Ecto neural progenitor cell (in vitro differentiated cells): ENCODE data around the gene SOX6.
"Not testable (repeated sequence)": the region's sequence is repeated elsewhere in the genome, so short reads cannot be mapped to it uniquely, and the experiment has no call there.

ENCODE experiments used
- DNase-seq: peaks from one replicate; pipeline ENCODE4 v3.0.0-alpha.2; 2018; ENCODE audit warnings: low spot score

The SOX6 gene

DNA sequence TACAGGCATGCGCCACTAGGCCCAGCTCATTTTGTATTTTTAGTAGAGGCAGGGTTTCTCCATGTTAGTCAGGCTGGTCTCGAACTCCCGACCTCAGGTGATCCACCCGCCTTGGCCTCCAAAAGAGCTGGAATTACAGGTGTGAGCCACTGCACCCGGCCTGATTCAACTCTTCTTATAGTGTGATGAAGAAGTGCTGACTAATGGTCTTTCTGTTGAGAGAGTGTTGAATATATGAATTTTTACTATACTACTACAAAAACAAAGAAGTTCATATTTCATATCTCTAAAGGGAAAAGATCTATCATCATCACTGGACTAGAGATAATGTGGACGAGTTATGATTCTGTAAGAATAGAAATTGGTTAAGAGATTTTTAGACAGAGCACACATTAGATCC, 320.1 kb downstream of the SOX6 start:
- DNase-seq: no peak

DNA sequence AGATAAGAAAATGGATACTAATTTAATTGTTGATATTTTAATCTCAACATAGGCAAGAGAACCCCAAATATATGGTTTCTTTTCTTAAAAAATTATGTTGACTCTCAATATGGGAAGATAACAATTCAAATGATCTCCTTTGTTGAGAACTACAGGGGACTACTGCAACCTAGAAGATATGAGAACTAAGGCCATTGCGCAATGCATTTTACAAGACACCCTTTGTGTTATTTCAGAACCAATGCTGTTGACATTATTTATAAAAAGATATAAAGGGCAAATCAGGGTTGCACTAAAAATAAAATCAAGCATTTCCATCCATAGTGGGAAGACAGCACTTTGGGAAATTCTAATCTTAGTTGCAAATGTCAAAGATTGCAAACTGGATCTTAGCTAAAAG, 322.3 kb downstream of the SOX6 start:
- no peak for DNase-seq

DNA sequence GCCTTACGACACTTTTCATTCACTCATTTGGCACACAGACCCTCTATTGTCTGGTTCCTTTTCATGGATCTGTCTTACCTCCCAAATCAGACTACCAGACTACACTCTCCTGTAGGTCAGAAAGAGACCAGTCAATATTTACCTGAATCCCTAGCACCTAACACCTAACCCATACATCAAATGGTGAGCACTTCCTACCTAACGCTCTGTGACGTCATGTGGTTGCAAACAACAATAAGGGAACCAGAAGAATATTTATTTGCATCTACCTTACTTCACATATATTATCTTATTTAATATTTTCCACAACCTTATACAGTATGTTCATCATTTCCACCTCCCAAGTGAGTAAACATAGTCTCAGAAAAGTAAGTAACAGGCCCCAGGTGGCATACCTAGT, 323.4 kb downstream of the SOX6 start:
- no peak for DNase-seq

DNA sequence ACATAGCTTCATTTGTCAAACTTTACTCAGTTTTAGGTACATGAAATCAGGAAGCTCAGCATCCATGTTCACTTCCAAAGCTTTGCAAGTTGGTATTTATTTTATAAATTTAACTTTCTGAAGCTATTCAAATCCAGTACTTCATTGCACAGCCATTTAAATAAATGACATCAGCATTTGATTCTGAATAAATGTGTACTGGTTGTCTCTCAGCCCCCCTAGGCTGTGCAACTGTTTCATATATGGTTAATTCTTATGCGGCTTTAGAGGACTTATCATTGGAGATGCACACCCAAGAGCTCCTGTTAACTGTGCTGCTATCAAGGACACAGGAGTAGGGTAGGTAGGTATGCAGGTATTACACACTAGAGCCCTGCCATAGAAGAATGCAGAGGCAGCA, 325.1 kb downstream of the SOX6 start:
- DNase-seq: no peak

DNA sequence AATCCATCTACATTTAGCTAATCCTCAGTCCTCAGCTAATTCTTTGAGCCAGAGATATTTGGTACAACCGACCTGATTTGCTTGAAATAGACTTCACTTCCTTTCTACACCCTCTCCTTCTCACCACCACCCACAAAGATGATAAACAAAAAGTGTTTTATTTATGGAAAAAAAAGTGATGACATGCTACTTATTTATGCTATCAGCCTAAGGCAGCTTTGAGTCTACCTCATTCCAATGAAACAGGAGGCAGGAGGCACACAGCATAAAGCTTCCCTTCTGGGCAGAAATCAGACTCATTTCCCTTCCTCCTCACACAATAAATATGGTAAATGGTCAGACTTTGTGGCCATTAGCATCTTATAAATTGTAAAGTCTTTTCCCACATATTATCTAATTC, 325.7 kb downstream of the SOX6 start:
- no peak for DNase-seq

DNA sequence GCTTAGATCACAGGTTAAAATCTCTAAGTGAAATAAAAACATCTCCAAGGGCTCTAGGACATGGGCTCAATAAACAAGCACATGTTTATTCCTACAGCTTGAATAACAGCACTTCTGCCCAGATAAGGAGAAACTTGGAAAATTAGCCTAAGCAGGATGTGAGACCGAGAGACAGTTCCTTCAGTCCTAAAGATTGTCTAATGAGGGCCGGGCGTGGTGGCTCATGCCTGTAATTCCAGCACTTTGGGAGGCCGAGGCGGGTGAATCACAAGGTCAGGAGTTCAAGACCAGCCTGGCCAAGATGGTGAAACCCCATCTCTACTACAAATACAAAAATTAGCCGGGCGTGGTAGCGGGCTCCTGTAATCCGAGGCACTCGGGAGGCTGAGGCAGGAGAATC, 327.2 kb downstream of the SOX6 start:
- not testable (repeated sequence) for DNase-seq

DNA sequence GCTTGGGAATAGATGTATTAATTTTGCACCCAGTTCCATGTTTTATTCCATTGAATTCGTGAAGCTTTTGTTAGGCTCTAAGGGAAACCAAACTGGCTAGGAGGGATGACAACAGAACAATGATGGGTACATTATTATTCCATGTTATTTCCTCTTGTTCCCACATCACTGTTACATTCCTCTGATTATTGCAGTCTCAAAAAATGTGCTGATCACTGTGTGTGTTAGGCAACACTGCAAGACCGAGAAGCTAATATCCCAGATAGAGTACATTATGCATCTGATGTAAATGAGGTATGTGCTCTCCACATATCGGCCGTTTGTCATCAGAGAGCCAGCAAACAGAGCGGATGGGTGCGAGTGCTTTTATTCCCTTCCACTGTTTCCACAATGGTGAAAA, 327.9 kb downstream of the SOX6 start:
- no peak for DNase-seq

DNA sequence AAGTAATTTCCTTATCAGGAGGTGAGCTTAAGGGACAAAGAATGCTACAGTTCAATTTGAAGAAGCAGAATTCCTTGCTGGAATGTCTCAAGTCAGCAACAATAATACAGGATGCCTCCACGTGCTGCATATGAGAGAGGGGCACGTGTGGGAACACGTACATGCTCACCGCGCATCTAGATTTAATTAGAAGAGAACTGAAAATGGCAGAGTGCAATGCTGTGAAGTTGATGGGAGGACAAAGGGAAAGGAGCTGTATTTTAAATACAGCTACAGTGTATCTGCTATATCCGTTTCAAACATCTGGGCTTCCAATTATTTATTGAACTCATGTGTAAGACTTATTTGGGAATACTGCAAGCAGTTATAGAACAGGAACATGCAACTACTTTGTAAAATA, 328.7 kb downstream of the SOX6 start:
- DNase-seq: no peak

DNA sequence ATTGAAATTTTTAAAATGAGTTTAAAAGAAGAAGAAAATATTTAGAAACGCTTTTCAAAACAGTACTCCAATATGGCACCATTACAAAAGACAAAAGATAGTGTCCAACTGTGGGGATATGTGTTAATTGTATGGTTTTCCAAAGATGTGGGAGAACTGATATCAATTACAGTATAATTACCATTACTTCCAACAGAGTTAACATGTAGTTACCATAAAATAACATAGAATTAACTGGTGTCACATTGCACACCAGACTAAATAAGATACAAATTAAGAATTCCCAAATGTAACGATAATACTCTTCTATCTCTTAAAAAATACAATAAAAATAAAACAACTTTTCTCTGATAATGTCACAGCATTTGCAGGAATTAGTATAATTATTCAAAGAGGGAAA, 329.5 kb downstream of the SOX6 start:
- no peak for DNase-seq

DNA sequence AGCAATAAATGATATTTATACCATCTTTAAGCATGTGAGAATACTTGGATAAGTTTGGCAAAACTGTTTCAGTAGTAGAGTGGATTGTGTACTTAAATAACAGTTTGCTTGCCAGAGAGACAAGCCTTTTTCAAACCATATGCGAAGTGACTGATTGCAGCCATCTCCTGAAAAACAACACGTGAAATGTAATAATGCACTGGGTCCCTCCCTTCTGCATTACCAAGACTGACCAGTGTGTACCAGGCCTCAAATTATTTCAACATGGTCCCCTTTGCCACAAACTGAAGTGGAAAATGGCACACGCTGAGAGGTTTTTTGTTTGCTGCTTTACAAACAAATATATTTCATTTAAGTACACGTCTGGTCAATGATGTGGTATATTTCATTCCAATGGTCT, 337.4 kb downstream of the SOX6 start:
- DNase-seq: no peak

DNA sequence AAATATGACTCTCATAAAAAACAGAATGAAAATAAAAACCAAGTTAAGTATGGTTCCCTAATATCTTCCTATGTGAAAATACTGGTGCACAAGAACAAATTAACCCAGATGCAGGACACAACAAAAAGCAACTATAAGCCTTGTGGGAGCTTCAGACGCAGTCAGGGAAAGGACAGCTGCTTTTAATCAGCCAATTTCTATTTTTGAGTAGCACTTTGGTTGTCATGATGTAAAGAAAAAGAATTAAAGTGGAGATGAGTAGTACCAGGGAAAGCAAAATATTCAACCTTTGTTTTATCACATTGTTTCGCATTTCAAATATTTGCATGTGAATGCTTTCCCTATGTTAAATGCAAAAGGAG, 339.9 kb downstream of the SOX6 start:
- DNase-seq: no peak

DNA sequence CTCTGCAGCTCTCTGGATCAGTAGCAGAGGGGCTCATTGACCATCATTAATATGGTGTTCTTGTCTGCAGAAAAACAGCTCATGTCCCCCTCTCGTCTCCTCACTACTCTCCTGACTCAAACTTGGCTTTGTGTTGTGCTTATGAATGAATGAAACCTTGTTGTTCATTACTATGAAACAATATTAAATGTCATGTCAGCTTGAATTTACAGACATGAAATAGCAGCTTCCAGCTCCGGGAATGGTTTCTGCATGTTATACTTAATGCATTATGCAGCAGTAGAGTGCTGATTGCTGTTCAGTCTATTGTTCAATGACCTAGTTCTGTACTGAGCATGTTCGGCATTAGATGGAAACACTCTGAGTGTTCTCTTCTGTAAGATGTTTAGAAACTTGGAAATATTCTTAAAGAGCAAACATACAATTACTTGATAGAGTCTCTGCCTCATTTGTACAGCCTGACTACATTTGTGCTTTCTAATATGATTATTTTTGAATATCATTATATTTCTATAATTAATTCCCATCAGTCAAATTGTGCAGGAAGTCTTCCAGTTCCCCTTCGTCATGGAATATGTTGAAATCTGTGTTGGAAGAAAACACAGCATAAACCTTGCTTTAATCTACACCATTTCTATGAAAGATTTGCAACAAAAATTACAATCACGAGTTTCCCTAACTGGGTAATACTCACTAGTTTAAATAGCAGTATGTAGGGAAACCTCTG, 340.4 kb downstream of the SOX6 start:
- no peak for DNase-seq

DNA sequence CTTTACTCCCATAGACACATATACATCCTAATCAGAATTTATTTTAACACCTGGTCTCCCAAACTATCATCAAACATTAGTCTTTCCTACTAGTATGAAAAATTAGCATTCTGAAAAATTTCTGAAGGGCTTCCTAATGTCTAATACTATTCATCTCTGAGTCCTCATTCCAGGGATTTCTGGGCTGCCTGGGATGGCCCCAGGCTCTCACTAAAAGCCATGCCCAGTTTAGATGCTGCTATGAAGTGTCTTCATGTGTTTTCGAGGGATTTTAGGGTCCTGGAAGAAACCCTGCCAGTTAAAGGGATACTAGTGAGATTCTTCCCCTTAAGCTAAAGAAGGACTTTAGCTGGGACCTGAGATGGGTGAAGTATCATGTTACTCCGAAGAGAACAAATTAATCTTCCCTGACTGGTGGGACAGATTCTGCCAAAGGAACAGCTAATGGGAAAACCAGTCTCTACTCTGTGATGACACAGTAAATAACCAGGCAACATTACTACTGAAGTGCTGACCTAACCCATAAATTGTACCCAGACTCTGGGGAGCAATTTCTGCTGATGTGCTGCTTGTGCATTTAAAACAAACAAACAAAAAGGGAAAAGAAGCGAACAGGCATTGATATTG, 342.6 kb downstream of the SOX6 start:
- DNase-seq: no peak

DNA sequence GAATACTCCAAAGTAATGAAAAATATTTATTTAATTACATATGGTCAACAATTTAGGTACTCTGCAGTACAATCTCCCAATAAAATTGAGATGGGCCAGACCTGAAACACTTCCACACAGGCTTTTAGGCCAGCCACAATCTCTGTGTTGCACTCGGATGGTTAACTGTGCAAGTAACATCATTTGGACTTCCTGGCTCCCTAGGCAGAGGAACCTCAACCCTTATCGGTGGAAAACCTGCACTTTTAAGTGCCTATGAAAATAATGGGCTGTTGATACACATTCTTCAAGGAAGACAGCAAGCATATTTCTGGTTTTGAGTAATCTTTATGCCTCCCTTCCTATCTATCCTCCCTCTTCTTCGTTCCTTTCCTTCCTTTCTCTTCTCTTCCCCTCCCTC, 343.1 kb downstream of the SOX6 start:
- DNase-seq: no peak

DNA sequence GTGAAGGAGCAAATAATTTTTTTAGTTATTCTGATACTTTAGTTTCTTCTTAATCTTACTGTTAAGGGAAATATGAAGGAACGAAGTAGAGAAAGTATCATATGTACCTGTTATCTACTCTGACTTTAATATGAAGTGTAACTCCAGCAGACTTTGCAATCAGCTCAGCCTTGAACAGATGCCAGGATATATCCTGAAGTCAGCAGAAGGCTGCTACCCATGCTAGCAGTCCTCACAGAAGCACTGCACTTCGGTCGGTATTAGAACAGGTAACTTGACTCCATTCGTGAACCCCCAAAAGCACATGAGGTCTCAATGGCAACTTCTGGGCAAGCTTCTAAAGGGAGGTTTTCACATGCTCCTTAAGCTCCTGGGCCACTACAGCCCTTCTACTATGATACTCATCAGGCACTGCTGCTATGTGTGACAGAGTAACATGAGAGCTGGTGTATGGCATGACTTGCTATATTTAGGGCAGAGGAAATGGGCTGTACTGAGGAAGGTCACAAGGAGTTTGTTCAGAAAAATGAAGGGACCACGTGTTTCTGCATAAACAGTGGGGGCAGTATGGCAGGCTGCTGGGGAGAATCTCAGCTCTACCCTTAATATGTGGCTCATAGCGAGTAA, 344.1 kb downstream of the SOX6 start:
- no peak for DNase-seq

DNA sequence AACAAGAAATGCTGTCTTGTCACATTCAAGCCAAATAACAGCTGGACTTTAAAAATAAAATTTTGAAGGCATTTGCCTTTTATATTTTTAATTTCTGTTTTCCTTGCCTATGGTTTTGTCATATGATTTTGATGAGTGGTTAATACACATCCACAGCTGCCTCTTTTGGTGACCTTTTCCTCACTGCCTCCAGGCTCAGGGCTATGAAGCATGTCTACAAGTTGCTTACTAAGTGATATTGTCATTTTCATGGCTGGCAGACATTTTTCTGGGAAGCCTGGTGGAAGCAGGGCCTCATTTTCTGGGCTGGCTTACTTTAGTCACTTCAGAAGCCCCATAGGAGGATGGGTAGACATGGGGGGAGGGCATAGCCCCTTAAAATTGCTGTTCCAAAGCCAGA, 344.9 kb downstream of the SOX6 start:
- DNase-seq: no peak

DNA sequence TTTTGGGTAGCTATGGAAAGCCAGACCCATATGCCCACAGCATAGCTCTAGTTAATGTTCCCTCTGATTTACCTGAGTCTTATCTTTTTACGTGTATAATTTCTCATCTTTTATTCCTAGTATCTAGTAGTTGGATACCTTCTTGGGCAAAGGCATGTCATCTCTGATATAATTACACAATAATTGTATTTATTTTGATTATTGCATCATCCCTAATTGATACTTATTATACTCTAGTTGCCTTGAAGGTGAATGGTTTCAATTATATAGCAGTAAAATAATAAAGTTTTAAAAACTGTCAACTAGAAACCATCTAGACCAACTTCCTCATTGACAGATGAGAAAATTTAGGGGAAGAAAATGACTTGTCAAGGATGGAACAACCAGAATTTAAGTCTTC, 347.3 kb downstream of the SOX6 start:
- DNase-seq: no peak

DNA sequence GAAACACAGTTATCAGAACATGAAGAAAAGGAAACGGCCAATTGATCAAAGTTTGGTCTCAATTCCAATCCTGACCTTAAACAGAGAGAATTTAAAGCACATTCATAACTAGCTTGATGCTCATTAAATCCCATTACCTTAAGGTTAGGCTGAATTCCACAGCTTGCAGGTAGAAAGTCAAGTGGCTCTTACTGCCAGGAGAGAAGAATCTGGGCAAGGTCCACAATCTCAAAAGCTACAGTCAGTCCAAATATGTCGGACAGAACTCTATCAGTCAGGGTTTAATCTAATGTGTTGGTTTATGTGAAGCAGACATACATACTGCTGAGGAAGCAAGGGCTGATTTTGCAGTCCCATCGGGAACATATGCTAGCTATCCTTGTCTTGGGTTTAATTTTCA, 348.8 kb downstream of the SOX6 start:
- no peak for DNase-seq

DNA sequence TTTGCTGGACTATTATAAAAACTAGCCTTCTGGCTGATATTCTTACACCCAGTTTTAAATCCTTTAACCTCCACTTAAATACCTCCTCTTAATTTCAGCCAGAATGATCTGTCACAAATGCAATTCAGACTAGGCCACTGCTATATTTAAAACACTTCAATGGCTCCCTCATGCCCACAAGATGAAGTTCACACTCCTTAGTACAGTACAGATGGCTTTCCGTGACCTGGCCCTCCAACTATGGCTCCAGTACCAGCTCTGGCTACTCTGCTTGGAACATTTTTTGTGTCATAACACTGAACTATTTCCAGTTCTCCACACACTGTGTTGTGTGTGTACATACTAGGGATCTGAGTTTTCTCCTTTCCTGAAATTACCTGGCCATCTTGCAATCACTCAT, 353.4 kb downstream of the SOX6 start:
- DNase-seq: no peak

DNA sequence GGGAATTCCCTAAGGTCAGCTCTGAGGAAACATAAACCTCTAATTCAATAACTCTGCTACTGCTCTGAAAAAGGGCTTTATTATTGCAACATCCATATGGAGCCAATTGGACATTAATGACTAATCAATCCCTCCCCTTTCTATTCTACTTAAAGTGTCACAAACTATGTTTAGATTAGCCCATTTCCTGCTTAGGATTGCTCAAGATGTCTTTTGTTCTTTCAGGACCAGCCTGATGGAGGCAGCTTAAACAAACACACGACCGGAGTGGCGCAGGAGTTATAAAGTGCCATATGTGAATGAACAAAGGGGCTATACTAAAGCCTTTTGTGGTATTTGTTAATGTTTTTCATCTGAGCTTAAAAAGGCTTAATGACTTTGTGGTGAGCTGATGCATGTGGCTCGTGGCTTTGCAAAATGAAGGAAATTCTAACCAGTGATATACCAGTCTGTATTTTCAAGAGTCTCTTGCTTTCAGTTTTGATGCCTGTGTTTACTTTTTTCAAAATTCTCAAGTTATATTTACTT, 354.4 kb downstream of the SOX6 start:
- DNase-seq: no peak

DNA sequence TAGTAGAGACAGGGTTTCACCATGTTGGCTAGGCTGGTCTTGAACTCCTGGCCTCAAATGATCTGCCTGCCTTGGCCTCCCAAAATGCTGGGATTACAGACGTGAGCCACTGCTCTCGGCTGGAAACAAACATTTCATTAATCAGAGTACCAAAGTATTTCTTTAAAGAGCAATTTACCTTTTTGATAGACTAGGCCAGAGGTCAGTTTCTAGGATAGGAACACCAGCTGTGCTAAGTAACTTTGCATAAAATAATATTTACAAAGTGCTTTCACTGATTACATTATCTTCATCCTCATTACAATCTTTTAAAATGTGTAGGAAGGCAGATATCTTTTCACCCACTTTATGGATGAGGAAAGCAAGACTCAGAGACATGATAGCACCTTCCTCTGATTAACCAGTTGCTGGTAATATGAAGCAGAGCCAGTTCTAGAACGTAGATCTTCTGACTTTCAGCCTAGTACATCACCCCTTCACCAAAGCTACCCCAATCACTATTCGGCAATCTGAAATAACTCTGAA, 355.2 kb downstream of the SOX6 start:
- no peak for DNase-seq

DNA sequence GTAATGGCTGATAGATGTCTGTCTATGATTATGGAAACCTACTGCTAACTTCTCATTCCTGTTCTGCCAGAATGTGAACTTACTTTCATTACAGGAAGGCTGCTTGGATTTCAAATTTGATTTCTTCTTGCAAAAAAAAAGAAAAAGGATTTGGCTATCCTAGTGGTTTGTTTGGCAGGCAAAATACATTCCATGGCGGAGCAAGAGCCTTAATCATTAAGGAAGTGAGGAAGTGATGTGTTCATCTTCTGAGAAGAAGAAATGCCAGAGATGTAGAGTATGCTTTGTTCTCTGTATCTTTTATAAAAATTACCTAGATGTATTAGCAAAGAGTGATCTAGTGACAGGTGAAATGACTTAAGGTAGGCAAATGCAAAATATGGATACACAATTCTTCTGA, 356.3 kb downstream of the SOX6 start:
- no peak for DNase-seq

DNA sequence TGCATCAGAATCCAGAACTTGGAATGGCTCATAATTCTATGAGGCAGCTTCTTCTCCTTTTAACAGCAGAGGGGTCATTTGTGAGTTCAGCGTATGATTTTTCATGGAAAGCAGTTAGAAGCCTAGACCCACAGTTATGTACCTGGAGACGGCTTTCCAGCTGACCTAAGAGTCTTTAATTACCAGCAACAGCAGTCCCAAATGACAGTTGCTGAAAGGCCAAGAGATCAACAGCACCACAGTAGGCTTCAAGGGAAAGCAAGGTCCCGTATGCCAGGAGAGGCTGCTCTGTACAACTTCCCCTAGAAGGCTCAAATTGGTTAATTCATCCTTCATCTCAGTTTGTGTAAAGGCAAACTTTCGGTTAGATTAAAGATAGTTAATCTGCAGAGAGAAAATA, 363.0 kb downstream of the SOX6 start:
- DNase-seq: no peak
